Heart right ventricle (tissue), 16 donors: ENCODE results near the gene RASGRF2. TPM values are rescaled to one million over a fixed set of nuclear protein-coding genes. Genes with fewer than 3 reads are reported as not detected.
A peak's percentile ranks its signal among the peaks of the same experiment; 100 is the strongest.

Source experiments
- ATAC-seq, 8 donors: fragments of 200-7000 bp; cut with Tn5 transposase; one replicate each; pipeline ENCODE4 v1.9.1; 2020; ENCODE audit warnings: mild to moderate bottlenecking in 8 of 8, moderate library complexity in 8 of 8, moderate number of reproducible peaks in 1 of 8
- DNase-seq, 2 donors: peaks; one replicate each; pipeline ENCODE4 v3.0.0-alpha.2; 2020
- H3K27ac ChIP-seq, 10 donors: fragments of 200-600 bp; sonication (generic) in 2 of 10; one replicate each; pipeline versions ENCODE4 v1.5.0 to v1.8.0; 2020 to 2022; ENCODE audit warnings: mild to moderate bottlenecking in 3 of 10
- H3K27me3 ChIP-seq, 7 donors: fragments of 200-600 bp; one replicate each; pipeline ENCODE4 v1.8.0; 2021 to 2022; ENCODE audit warnings: mild to moderate bottlenecking in 2 of 7
- H3K36me3 ChIP-seq, 9 donors: fragments of 200-600 bp; sonication (generic) in 1 of 9; one replicate each; pipeline versions ENCODE4 v1.5.0 to v1.8.0; 2020 to 2022; ENCODE audit warnings: mild to moderate bottlenecking in 2 of 9
- H3K4me1 ChIP-seq, 9 donors: fragments of 200-600 bp; sonication (generic) in 1 of 9; one replicate each; pipeline versions ENCODE4 v1.5.0 to v1.8.0; 2020 to 2022; ENCODE audit warnings: mild to moderate bottlenecking in 4 of 9
- H3K4me3 ChIP-seq, 10 donors: fragments of 200-600 bp; sonication (generic) in 2 of 10; one replicate each; pipeline versions ENCODE4 v1.5.0 to v1.8.0; 2020 to 2022; ENCODE audit warnings: mild to moderate bottlenecking in 7 of 10, moderate library complexity in 2 of 10
- H3K9me3 ChIP-seq, 11 donors: fragments of 200-600 bp in 10 of 11; sonication (generic) in 2 of 11; one replicate each; pipeline versions ENCODE4 v1.5.0 to v1.8.0; 2013 to 2022; ENCODE audit warnings: mild to moderate bottlenecking in 2 of 11, control low read depth in 1 of 11, moderate library complexity in 1 of 11
- WGBS, 2 donors: extraction: QIAGEN DNeasy Blood & Tissue Kit; methylation state at CpG; one replicate each; pipeline ENCODE4 v1.1.7; 2013; ENCODE audit warnings: inconsistent platforms in 1 of 2; 5-methylcytosine and 5-hydroxymethylcytosine counted together
- intact Hi-C, 10 donors: fragments of 100-400 bp; cut with DNase I; formaldehyde crosslinking; loops; one replicate each; pipeline versions ENCODE4 v1.11.1 to v1.14.2; 2022
- polyA plus RNA-seq, 2 donors: library from polyadenylated mRNA; stranded (reverse); fragments of 200-250 nt; gene quantifications; one replicate each; pipeline ENCODE4 v1.2.3, GENCODE V29; 2013
- total RNA-seq, 10 donors: library from RNA; stranded (reverse); fragmentation: NEBNext Ultra II Directional in 3 of 10; extraction: Animal tissue kit (Norgen Biotek cat#: 25700) in 3 of 10; gene quantifications; one replicate each; pipeline versions ENCODE4 v1.2.1 to v1.2.4, GENCODE V29; 2021 to 2023
- TF ChIP-seq, protein P1 (sequence below), 9 donors: fragments of 200-600 bp; sonication (generic) in 2 of 9; IDR thresholded peaks; one replicate each; pipeline versions ENCODE4 v1.5.0 to v1.8.0; 2021 to 2022; ENCODE audit warnings: antibody characterized with exemption in 9 of 9, mild to moderate bottlenecking in 5 of 9, moderate library complexity in 1 of 9
- donor health status: Arrhythmogenic right ventricular cardiomyopathy.
- donor health status: ischemic (EF 13 %, LVEDD 7.1; RV severe dilation, severe dysfunction).
- donor health status: healthy with polysubstance abuse.
- donor health status: DM: no; HTN: yes; CAD: no.
- donor health status: DM: no; HTN: no; CAD: no.
- donor health status: ischemic (EF 25% LVEDD 6.9; RV normal size, moderate dysfunction).
- donor health status: ischemic (EF 25% LVEDD 5.7; RV mildly dilated, moderate dysfunction).
- donor health status: healthy.
- donor health status: DM: yes; HTN: yes; CAD: no.
- donor health status: Ischemic cardiomyopathy.
- donor health status: ischemic (EF 35%, LVEDD 5.7; RV mildly dilated, moderate dysfunction).
- donor health status: nonischemic (EF 11% LVEDD 7.7; RV severe dilation, severe dysfunction).
- donor health status: DM: yes; HTN: yes; CAD: no.
- donor health status: PGD.
- donor health status: ischemic (EF 29% LVEDD 5.4; RV normal size, mild dysfunction).
- donor health status: nonischemic (EF 23%, LVEDD 6.1; RV moderate dilation, normal function).

Gene RASGRF2
- total and polyA plus RNA-seq, 12 donors, result 2.9 to 13.4 (median 6.8) TPM

DNA sequence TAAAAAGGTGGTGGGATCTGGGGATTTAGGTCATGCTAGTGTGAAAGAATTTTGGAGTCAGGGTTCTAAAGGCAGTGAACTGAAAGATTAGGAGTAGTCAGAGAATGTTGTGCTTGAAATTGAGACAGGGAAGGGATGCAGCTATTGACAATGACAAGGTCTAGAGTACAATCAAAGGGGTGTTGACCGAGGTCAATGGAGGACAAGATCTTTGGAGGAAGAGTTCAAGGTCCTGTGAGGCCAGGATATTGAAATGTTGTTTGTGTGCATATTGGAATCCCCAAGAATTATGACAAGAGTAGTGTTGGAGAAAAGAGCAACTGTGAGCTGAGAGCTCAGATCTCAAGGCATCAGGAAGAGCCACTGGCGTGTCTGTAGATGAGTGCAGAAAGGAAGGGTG is 116.9 kb downstream of the RASGRF2 start:
- TF ChIP-seq, protein P1, sequence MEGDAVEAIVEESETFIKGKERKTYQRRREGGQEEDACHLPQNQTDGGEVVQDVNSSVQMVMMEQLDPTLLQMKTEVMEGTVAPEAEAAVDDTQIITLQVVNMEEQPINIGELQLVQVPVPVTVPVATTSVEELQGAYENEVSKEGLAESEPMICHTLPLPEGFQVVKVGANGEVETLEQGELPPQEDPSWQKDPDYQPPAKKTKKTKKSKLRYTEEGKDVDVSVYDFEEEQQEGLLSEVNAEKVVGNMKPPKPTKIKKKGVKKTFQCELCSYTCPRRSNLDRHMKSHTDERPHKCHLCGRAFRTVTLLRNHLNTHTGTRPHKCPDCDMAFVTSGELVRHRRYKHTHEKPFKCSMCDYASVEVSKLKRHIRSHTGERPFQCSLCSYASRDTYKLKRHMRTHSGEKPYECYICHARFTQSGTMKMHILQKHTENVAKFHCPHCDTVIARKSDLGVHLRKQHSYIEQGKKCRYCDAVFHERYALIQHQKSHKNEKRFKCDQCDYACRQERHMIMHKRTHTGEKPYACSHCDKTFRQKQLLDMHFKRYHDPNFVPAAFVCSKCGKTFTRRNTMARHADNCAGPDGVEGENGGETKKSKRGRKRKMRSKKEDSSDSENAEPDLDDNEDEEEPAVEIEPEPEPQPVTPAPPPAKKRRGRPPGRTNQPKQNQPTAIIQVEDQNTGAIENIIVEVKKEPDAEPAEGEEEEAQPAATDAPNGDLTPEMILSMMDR (IDR thresholded peaks at IDR 0.05), result no peak
- Histone ChIP-seq H3K4me3 (no peak overlapping the region), H3K9me3 (peaks cover 0 to 16% (median 10%) of the 10 kb centered on the region in 11 donors), H3K36me3 (peaks cover 0 to 43% (median 0%) of the 10 kb centered on the region in 9 donors), H3K27me3 (no peaks in the 10 kb centered on the region), H3K27ac (no peak overlapping the region), H3K4me1 (peaks cover 0 to 10% (median 0%) of the 10 kb centered on the region in 9 donors)
- intact Hi-C loops, result no loop called here
- 72 to 83% methylated on average over 2 of the region's 2 CpGs for WGBS, 2 donors
- DNase-seq (no peak), ATAC-seq (no peak)

DNA sequence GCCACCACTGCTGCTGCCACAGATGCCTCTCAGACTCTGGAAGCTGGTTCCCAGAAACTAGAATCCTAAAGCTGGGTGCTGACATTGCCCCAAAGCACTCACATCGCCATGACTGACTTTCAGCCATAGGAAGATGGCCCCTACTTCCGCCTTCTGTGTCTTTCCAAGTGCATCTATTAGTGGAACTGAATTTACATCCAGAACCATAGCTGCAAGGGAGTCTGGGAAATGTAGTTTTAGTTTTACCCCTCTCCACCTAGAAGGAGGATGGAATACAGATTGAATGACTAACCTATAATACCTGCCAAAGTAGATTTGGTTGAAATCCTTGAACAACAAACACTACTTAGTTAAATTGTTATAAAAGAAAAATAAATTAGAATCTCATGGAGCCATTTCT is 118.8 kb downstream of the RASGRF2 start:
- Histone ChIP-seq H3K27ac (no peak overlapping the region), H3K27me3 (no peaks in the 10 kb centered on the region), H3K4me3 (no peak overlapping the region), H3K4me1 (peaks cover 0 to 10% (median 0%) of the 10 kb centered on the region in 9 donors), H3K36me3 (peaks cover 0 to 29% (median 0%) of the 10 kb centered on the region in 9 donors), H3K9me3 (peaks cover 0 to 16% (median 10%) of the 10 kb centered on the region in 11 donors)
- intact Hi-C loops, result no loop called here
- no peak for DNase-seq
- 90 to 93% methylated on average over 2 of the region's 2 CpGs for WGBS, 2 donors
- TF ChIP-seq, protein P1 (IDR thresholded peaks at IDR 0.05), result no peak
- ATAC-seq, result no peak

DNA sequence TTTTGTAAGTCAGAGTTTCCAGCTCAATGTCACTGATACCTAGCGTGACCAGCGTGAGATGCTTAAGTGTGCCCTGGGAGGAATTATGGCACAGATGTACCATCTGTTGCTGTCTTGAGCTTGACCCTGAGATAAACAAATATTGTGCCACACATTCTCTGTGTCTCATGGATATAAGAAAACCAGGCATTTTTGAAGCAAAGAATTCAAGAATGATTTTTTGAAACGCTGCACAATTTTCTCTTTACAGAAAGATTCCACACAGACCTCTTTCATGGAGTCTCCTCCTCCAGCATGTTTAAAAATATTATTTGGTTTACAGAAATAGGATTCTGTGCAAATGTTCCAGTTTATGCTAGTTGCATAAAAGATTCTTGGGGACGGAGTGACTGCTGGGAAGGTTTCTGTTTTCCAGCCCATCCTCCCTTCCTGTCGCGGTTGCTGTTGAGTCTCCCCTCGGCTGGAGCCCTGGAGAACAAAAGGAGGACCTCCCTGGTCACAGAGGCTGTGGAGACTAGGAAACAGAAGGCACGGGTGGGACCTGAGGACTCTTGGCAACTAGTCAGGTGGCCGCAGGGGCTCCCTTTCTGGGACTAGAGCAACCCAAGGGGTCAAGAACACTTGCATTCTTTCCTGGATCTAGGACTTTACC is 120.8 kb downstream of the RASGRF2 start:
- peak in 7 of 8 donors; percentile 30 to 81 (median 75) for ATAC-seq
- H3K27ac ChIP-seq, result peak overlapping the region in 8 of 10 donors; percentile 18 to 77 (median 52)
- no peaks in the 10 kb centered on the region for H3K27me3 ChIP-seq
- WGBS, 2 donors, result 70 to 77% methylated on average over 9 of the region's 9 CpGs
- H3K4me1 ChIP-seq, result peaks cover 0 to 10% (median 0%) of the 10 kb centered on the region in 9 donors
- peaks cover 0 to 16% (median 10%) of the 10 kb centered on the region in 11 donors for H3K9me3 ChIP-seq
- no peak overlapping the region for H3K4me3 ChIP-seq
- TF ChIP-seq, protein P1 (IDR thresholded peaks at IDR 0.05), result no peak
- intact Hi-C loops, result loop anchor here in 1 of 10 donors (5.0 kb wide), 1 partner anchor 119 kb away; the partner anchor contains the start of gene RASGRF2
- peaks cover 0 to 18% (median 0%) of the 10 kb centered on the region in 9 donors for H3K36me3 ChIP-seq
- peak in 1 of 2 donors; percentile 30 for DNase-seq

DNA sequence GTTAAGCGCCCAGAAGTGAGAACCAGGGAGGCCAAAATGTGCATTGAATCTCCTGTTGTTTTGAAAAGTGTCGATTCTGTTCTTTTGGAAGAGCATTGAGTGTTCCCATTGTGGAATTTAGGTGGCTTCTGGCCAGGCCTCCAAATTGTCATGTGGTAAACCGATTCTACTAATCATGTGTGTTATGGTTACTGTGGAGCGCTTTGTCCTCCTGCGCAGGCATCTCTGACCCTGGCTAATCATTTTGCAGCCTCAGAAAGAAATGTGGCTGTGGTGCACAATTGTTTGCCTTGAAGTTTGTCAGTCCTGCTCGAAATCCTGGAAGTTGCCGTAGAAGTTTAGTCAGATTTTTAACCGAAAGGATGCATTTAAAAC is 121.3 kb downstream of the RASGRF2 start:
- ATAC-seq (peak in 7 of 8 donors; percentile 27 to 66 (median 49)), DNase-seq (peak in 1 of 2 donors; percentile 18)
- intact Hi-C loops, result loop anchor here in 1 of 10 donors (5.0 kb wide), 1 partner anchor 119 kb away; the partner anchor contains the start of gene RASGRF2
- peaks cover 0 to 16% (median 10%) of the 10 kb centered on the region in 11 donors for H3K9me3 ChIP-seq
- H3K27me3 ChIP-seq, result no peaks in the 10 kb centered on the region
- 75 to 86% methylated on average over 8 of the region's 8 CpGs for WGBS, 2 donors
- H3K4me1 ChIP-seq, result peaks cover 0 to 10% (median 0%) of the 10 kb centered on the region in 9 donors
- H3K4me3 ChIP-seq, result no peak overlapping the region
- peaks cover 0 to 19% (median 4%) of the 10 kb centered on the region in 9 donors for H3K36me3 ChIP-seq
- TF ChIP-seq, protein P1 (IDR thresholded peaks at IDR 0.05), result no peak
- H3K27ac ChIP-seq, result peak overlapping the region in 8 of 10 donors; percentile 18 to 77 (median 58)
